Ovary (tissue), 9 donors: ENCODE data around the gene ASPDH. TPM values are rescaled to one million over a fixed set of nuclear protein-coding genes. Genes with fewer than 3 reads are reported as not detected.
"Not testable (repeated sequence)": the region's sequence is repeated elsewhere in the genome, so short reads cannot be mapped to it uniquely, and the experiment has no call there.

Source experiments
- DNase-seq, 5 donors: peaks; one replicate each; pipeline ENCODE4 v3.0.0-alpha.2; 2019 to 2020
- H3K27ac ChIP-seq, 2 donors: fragments of 200-600 bp; one replicate each; pipeline versions ENCODE4 v1.5.1 to v1.8.0; 2019 to 2022
- H3K27me3 ChIP-seq: fragments of 200-600 bp; one replicate; pipeline ENCODE4 v1.8.0; 2022
- H3K36me3 ChIP-seq: fragments of 200-600 bp; sonication (generic); one replicate; pipeline ENCODE4 v1.5.1; 2019
- H3K4me1 ChIP-seq: one replicate; pipeline ENCODE4 v1.8.1; 2013; ENCODE audit warnings: mild to moderate bottlenecking, moderate library complexity; ENCODE audit not compliant: insufficient read depth
- H3K4me3 ChIP-seq: fragments of 200-600 bp; sonication (generic); one replicate; pipeline ENCODE4 v1.5.1; 2017
- H3K9me3 ChIP-seq, 2 donors: fragments of 200-600 bp in 1 of 2; sonication (generic) in 1 of 2; one replicate each; pipeline versions ENCODE4 v1.5.1 to v1.8.1; 2013 to 2019; ENCODE audit warnings: mild to moderate bottlenecking in 1 of 2, moderate library complexity in 1 of 2
- CTCF ChIP-seq, 3 donors: fragments of 450-650 bp in 2 of 3; fragments of 200-600 bp in 1 of 3; IDR thresholded peaks; one replicate each; pipeline versions ENCODE4 v1.5.1 to v1.8.0; 2016 to 2022; ENCODE audit warnings: antibody characterized with exemption in 3 of 3, mild to moderate bottlenecking in 1 of 3
- EP300 ChIP-seq: sonication (generic); formaldehyde crosslinking; IDR thresholded peaks from one replicate; pipeline ENCODE4 v1.6.1; 2017; ENCODE audit warnings: antibody characterized with exemption
- POLR2A ChIP-seq: fragments of 450-650 bp; IDR thresholded peaks from one replicate; pipeline ENCODE4 v1.6.1; 2017; ENCODE audit warnings: antibody characterized with exemption, mild to moderate bottlenecking, moderate library complexity
- WGBS, 3 donors: extraction: QIAGEN DNeasy Blood & Tissue Kit in 1 of 3; methylation state at CpG; one replicate each; pipeline versions ENCODE4 v1.1.5 to v1.1.7; 2013 to 2017; 5-methylcytosine and 5-hydroxymethylcytosine counted together
- intact Hi-C, 4 donors: fragments of 100-400 bp; cut with DNase I; formaldehyde crosslinking; loops; one replicate each; pipeline versions ENCODE4 v1.11.0 to v1.15.1; 2022 to 2023
- polyA plus RNA-seq, 2 donors: library from polyadenylated mRNA; stranded (reverse); fragments of 200-250 nt in 1 of 2; fragments of 350-450 nt in 1 of 2; fragmentation: Illumina TruSeq in 1 of 2; extraction: RNeasy Lipid Tissue Mini Kit (QIAGEN cat#74804) in 1 of 2; gene quantifications; one replicate each; pipeline ENCODE4 v1.2.3, GENCODE V29; 2013 to 2014
- total RNA-seq, 7 donors: library from RNA; depleted of rRNA in 2 of 7; stranded (reverse); fragments of >200 nt in 2 of 7; fragmentation: NEBNext Ultra II Directional in 3 of 7; extraction: Animal tissue kit (Norgen Biotek cat#: 25700) in 3 of 7; gene quantifications; one replicate each; pipeline versions ENCODE4 v1.1.0 to v1.2.4, GENCODE V29; 2016 to 2023
- donor health status: DM: no; HTN: no; CAD: no; lungs with moderate emphysema.
- donor health status: DM: no; HTN: no; CAD: no.
- donor health status: Bipolar disorder and iron deficiency.
- donor health status: DM: yes; HTN: yes; CAD: no.
- donor health status: DM: no; HTN: no; CAD: no.
- donor health status: DM: yes; HTN: yes; CAD: no.

ASPDH gene
- total and polyA plus RNA-seq, 9 donors = not detected

GRCh38 chr19:50475101-50475568, 38.6 kb downstream of the ASPDH start:
- no peaks in the 10 kb centered on the region for H3K36me3 ChIP-seq
- no peaks in the 10 kb centered on the region for H3K27me3 ChIP-seq
- no peak overlapping the region for H3K27ac ChIP-seq
- WGBS, 3 donors = 69 to 75% (median 74%) methylated on average over 12 of the region's 12 CpGs
- TF ChIP-seq POLR2A (no peak), CTCF (IDR thresholded peaks at IDR 0.05) (no peak), EP300 (no peak)
- H3K9me3 ChIP-seq = no peaks in the 10 kb centered on the region
- intact Hi-C loops = loop anchor here in 1 of 4 donors (5.0 kb wide), 1 partner anchor 98 kb away; the partner anchor contains the start of gene NR1H2
- DNase-seq = peak in 4 of 5 donors; percentile 32 to 59 (median 55)
- H3K4me3 ChIP-seq = no peak overlapping the region
- H3K4me1 ChIP-seq = peaks cover 15% of the 10 kb centered on the region

GRCh38 chr19:50473336-50473735, 40.4 kb downstream of the ASPDH start:
- DNase-seq, H3K27me3 ChIP-seq, intact Hi-C loops, H3K36me3 ChIP-seq, H3K4me3 ChIP-seq, H3K9me3 ChIP-seq, H3K27ac ChIP-seq: not testable (repeated sequence)
- peaks cover 12% of the 10 kb centered on the region for H3K4me1 ChIP-seq
- 50 to 74% (median 52%) methylated on average over 3 of the region's 3 CpGs for WGBS, 3 donors

- Histone ChIP-seq H3K36me3 (no peaks in the 10 kb centered on the region), H3K4me3 (no peak overlapping the region), H3K27ac (no peak overlapping the region), H3K27me3 (no peaks in the 10 kb centered on the region), H3K4me1 (no peaks in the 10 kb centered on the region), H3K9me3 (no peaks in the 10 kb centered on the region)
- TF ChIP-seq EP300 (no peak), CTCF (IDR thresholded peaks at IDR 0.05) (no peak)
- intact Hi-C loops = loop anchor here in 1 of 4 donors (10.0 kb wide), 1 partner anchor 104 kb away; the partner anchor contains the start of gene NAPSA
- WGBS, 3 donors = 85 to 87% (median 86%) methylated on average over 6 of the region's 6 CpGs
- no peak for DNase-seq
These were observed 44.9 kb downstream of the ASPDH start for GRCh38 chr19:50468818-50469217.

GRCh38 chr19:50467566-50467965, 46.1 kb downstream of the ASPDH start:
- H3K9me3 ChIP-seq = no peaks in the 10 kb centered on the region

More at GRCh38 chr19:50467566-50467965, 46.1 kb downstream of the ASPDH start:
- H3K27me3 ChIP-seq = no peaks in the 10 kb centered on the region
- H3K27ac ChIP-seq = no peak overlapping the region
- intact Hi-C loops = loop anchor here in 1 of 4 donors (10.0 kb wide), 1 partner anchor 103 kb away; the partner anchor contains the start of gene NAPSA
- TF ChIP-seq POLR2A (no peak), CTCF (IDR thresholded peaks at IDR 0.05) (no peak), EP300 (no peak)
- 76 to 82% (median 81%) methylated on average over 18 of the region's 18 CpGs for WGBS, 3 donors
- H3K36me3 ChIP-seq = no peaks in the 10 kb centered on the region
- no peak for DNase-seq
- no peaks in the 10 kb centered on the region for H3K4me1 ChIP-seq
- H3K4me3 ChIP-seq = no peak overlapping the region
